HuH-7.5 (cell line): ENCODE measurements around the gene EYA2.
A peak's percentile ranks its signal among the peaks of the same experiment; 100 is the strongest.
"Not testable (repeated sequence)": the region's sequence is repeated elsewhere in the genome, so short reads cannot be mapped to it uniquely, and the experiment has no call there.

ENCODE experiments used
- DNase-seq: peaks from one replicate; pipeline ENCODE4 v3.0.0; 2011; ENCODE audit warnings: low spot score

The EYA2 gene

GRCh38 chr20:47175493-47175892 lies 280.9 kb downstream of the EYA2 start:
- DNase-seq, result peak; percentile 22

- DNase-seq, result not testable (repeated sequence)
Observed at GRCh38 chr20:47176217-47176616, 281.6 kb downstream of the EYA2 start.

GRCh38 chr20:47178277-47178676 lies 283.6 kb downstream of the EYA2 start:
- DNase-seq, result no peak

GRCh38 chr20:47178851-47179250 lies 284.2 kb downstream of the EYA2 start:
- no peak for DNase-seq

- no peak for DNase-seq
Observed at GRCh38 chr20:47179267-47179666, 284.6 kb downstream of the EYA2 start.

- peak; percentile 99 for DNase-seq
Observed at GRCh38 chr20:47181056-47181862, 286.6 kb downstream of the EYA2 start.

GRCh38 chr20:47183367-47183766 lies 288.7 kb downstream of the EYA2 start:
- no peak for DNase-seq

- no peak for DNase-seq
Observed at GRCh38 chr20:47187450-47188195, 293.0 kb downstream of the EYA2 start.

GRCh38 chr20:47188540-47188939 lies 293.9 kb downstream of the EYA2 start:
- DNase-seq, result no peak

- no peak for DNase-seq
Observed at GRCh38 chr20:47189060-47189459, 294.4 kb downstream of the EYA2 start.

GRCh38 chr20:47191074-47191673 lies 296.5 kb downstream of the EYA2 start:
- no peak for DNase-seq

- DNase-seq, result no peak
Observed at GRCh38 chr20:47191956-47192355, 297.3 kb downstream of the EYA2 start.

GRCh38 chr20:47195573-47195972 lies 300.9 kb downstream of the EYA2 start:
- DNase-seq, result no peak

- DNase-seq, result peak; percentile 99
Observed at GRCh38 chr20:47196091-47197081, 301.7 kb downstream of the EYA2 start.

GRCh38 chr20:47198254-47198671 lies 303.6 kb downstream of the EYA2 start:
- DNase-seq, result no peak

GRCh38 chr20:47198996-47199552 lies 304.4 kb downstream of the EYA2 start:
- DNase-seq, result no peak

GRCh38 chr20:47201074-47201730 lies 306.6 kb downstream of the EYA2 start:
- no peak for DNase-seq

- DNase-seq, result no peak
Observed at GRCh38 chr20:47202733-47203667, 308.4 kb downstream of the EYA2 start.

GRCh38 chr20:47204008-47204849 lies 309.6 kb downstream of the EYA2 start:
- DNase-seq, result peak; percentile 94
